ENCODE data around the gene TMEM151B. TPM values are rescaled to one million over a fixed set of nuclear protein-coding genes. Genes with fewer than 3 reads are reported as not detected.

The TMEM151B gene
- total RNA-seq, 4 donors from 2014 or later, result 0.11 TPM; not detected in 3

DNA sequence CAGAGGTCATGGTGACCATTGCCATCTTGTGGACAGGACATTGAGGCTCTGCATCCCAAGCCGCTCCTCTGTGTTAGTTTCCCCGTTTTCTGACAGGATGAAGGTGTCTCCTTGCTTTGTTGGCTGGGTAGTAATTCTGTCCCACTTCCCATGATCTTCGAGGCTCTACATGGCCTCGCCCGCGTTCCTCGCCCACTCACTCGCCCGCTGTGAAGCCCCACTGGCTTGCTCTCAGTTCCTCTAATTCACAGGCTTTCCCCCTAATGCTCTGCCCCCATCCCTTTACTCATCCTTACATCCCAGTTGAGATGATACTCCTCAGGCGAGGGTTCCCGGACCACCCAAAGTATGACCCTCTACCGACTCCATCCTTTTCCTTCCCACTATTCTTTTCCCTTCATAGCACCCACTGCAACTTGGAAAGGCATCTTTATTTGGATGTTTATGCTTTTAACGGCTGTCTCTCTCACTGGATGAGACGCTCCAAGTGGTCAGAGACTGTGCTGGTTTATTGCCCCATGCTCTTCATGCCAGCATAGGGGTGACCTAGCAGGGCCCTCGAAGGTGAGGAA, 12.4 kb upstream of the TMEM151B start:
- intact Hi-C loops (cut with DNase I; ENCODE audit: low total_unique reads), result loop anchor here (1.0 kb wide), 2 partner anchors 24 to 86 kb away; no protein-coding TSS in a partner anchor
- peak overlapping the region; percentile 77 to 99 (median 88) for H3K4me3 ChIP-seq
- no peak for DNase-seq
- no peaks in the 10 kb centered on the region for H3K9me3 ChIP-seq
- peaks cover 2 to 29% of the 10 kb centered on the region in 2 donors for H3K36me3 ChIP-seq
- in situ Hi-C loops (cut with MboI; ENCODE audit: low sequenced_read_pairs in 4 of 4), result no loop called here
- H3K27me3 ChIP-seq, result no peaks in the 10 kb centered on the region
- no peak for ATAC-seq
- TF ChIP-seq, protein P1, sequence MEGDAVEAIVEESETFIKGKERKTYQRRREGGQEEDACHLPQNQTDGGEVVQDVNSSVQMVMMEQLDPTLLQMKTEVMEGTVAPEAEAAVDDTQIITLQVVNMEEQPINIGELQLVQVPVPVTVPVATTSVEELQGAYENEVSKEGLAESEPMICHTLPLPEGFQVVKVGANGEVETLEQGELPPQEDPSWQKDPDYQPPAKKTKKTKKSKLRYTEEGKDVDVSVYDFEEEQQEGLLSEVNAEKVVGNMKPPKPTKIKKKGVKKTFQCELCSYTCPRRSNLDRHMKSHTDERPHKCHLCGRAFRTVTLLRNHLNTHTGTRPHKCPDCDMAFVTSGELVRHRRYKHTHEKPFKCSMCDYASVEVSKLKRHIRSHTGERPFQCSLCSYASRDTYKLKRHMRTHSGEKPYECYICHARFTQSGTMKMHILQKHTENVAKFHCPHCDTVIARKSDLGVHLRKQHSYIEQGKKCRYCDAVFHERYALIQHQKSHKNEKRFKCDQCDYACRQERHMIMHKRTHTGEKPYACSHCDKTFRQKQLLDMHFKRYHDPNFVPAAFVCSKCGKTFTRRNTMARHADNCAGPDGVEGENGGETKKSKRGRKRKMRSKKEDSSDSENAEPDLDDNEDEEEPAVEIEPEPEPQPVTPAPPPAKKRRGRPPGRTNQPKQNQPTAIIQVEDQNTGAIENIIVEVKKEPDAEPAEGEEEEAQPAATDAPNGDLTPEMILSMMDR (IDR thresholded peaks at IDR 0.05 in 4 of 5, conservative IDR thresholded peaks at IDR 0.05 in 1 of 5), result peak in 1 of 5 experiments; percentile 6
- no peak for TF ChIP-seq POLR2A (IDR thresholded peaks at IDR 0.05)
- H3K4me1 ChIP-seq, result peaks cover 9 to 12% of the 10 kb centered on the region in 2 donors
- peak overlapping the region; percentile 87 to 97 (median 92) for H3K27ac ChIP-seq

DNA sequence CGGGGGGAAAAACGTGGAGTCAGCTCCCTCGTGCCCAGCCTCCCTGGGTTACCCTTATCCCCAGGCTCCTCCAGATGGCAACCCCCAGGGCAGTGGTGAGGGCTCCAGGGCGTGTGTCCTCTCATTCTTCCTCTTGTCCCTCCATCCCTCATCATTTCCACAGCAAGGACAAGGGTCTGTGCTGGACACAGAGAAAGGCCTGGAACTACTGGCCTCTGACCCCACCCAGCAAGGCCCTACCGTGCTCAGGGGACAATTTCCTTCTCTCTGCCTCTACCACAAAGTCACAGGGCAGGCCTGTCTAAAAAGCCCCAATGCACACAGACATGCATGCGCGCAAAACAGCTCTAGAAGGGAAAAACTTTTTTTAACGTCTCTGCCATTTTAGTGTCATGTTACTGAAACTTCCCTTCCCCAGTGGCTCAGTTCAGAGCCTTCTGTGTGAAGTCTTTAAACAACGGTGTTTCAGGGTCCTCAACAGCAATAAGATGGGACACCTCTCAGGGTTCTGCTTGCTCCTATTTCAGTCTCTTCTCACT, 11.9 kb upstream of the TMEM151B start:
- peaks cover 2 to 23% of the 10 kb centered on the region in 2 donors for H3K36me3 ChIP-seq
- no peak for DNase-seq
- peaks cover 15 to 17% of the 10 kb centered on the region in 2 donors for H3K4me1 ChIP-seq

DNA sequence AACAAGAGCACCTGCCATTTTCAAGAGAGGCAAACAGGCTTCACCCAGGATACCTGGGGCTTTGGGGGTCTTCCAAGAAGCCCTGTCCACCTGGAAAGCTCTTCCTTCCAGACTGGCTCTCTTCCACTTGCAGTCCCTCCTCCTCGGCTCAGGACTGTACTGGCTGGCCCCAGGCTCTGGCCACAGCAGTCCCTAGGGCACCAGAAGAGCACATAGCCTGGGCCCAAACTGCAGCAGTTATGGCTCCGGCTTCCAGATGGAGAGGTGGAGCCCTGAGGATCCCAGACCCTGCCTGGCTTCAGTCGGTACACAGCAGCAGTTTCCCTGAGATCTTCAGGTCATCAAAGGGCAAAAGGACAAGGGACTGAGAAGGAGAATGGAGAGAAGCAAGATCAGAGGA, 11.3 kb upstream of the TMEM151B start:
- H3K27ac ChIP-seq, result no peak overlapping the region
- H3K4me3 ChIP-seq, result no peak overlapping the region
- H3K9me3 ChIP-seq, result no peaks in the 10 kb centered on the region
- DNase-seq, result no peak
- H3K27me3 ChIP-seq, result no peaks in the 10 kb centered on the region
- H3K4me1 ChIP-seq, result peaks cover 20 to 22% of the 10 kb centered on the region in 2 donors
- peaks cover 1 to 18% of the 10 kb centered on the region in 2 donors for H3K36me3 ChIP-seq
- no peak for ATAC-seq
- intact Hi-C loops (cut with DNase I; ENCODE audit: low total_unique reads), result no loop called here
- TF ChIP-seq POLR2A (IDR thresholded peaks at IDR 0.05), result no peak
- TF ChIP-seq, protein P1 (IDR thresholded peaks at IDR 0.05 in 4 of 5, conservative IDR thresholded peaks at IDR 0.05 in 1 of 5), result no peak
- in situ Hi-C loops (cut with MboI; ENCODE audit: low sequenced_read_pairs in 4 of 4), result no loop called here

More for the DNA sequence above, 11.9 kb upstream of the TMEM151B start:
- intact Hi-C loops (cut with DNase I; ENCODE audit: low total_unique reads) (no loop called here), in situ Hi-C loops (cut with MboI; ENCODE audit: low sequenced_read_pairs in 4 of 4) (no loop called here)
- H3K4me3 ChIP-seq, result no peak overlapping the region
- H3K9me3 ChIP-seq, result no peaks in the 10 kb centered on the region
- H3K27ac ChIP-seq, result peak overlapping the region in 2 of 4 donors; percentile 91 to 97
- ATAC-seq, result no peak
- no peak for TF ChIP-seq POLR2A (IDR thresholded peaks at IDR 0.05)
- TF ChIP-seq, protein P1 (IDR thresholded peaks at IDR 0.05 in 4 of 5, conservative IDR thresholded peaks at IDR 0.05 in 1 of 5), result no peak
- H3K27me3 ChIP-seq, result no peaks in the 10 kb centered on the region

DNA sequence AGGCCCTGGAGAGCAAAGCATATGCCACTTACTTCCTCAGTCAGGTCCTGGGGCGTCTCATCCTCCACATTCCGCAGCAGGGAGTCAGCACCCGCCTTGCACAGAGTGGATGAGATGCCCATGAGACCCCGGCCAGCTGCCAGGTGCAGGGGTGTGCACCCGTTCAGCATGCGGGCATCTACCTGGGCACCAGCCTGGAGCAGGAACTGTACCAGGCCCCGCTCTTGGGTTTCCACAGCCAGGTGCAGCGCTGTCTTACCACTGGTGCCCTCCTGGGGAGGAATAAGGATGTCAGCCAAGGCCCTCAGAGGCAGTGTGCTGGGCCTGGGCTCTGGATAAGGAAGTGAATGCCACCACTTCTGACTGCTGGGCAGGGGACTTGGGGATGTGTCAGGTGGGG, 10.2 kb upstream of the TMEM151B start:
- Histone ChIP-seq H3K4me1 (peaks cover 31 to 32% of the 10 kb centered on the region in 2 donors), H3K4me3 (no peak overlapping the region), H3K27me3 (no peaks in the 10 kb centered on the region), H3K27ac (no peak overlapping the region), H3K9me3 (no peaks in the 10 kb centered on the region), H3K36me3 (peaks cover 0 to 7% of the 10 kb centered on the region in 2 donors)
- TF ChIP-seq POLR2A (IDR thresholded peaks at IDR 0.05), result no peak
- TF ChIP-seq, protein P1 (IDR thresholded peaks at IDR 0.05 in 4 of 5, conservative IDR thresholded peaks at IDR 0.05 in 1 of 5), result no peak
- in situ Hi-C loops (cut with MboI; ENCODE audit: low sequenced_read_pairs in 4 of 4) (no loop called here), intact Hi-C loops (cut with DNase I; ENCODE audit: low total_unique reads) (no loop called here)
- ATAC-seq (no peak), DNase-seq (no peak)
